Tibial nerve (tissue), 4 donors: ENCODE results near the gene TET2. TPM values are rescaled to one million over a fixed set of nuclear protein-coding genes. Genes with fewer than 3 reads are reported as not detected.

ENCODE experiments used
- DNase-seq, 2 donors: peaks; one replicate each; pipeline ENCODE4 v3.0.0-alpha.2; 2019; ENCODE audit warnings: low spot score in 2 of 2
- H3K27ac ChIP-seq, 4 donors: fragments of 200-600 bp; sonication (generic) in 3 of 4; one replicate each; pipeline ENCODE4 v1.5.1; 2017 to 2019; ENCODE audit warnings: mild to moderate bottlenecking in 1 of 4
- H3K27me3 ChIP-seq, 2 donors: fragments of 200-600 bp; sonication (generic) in 1 of 2; one replicate each; pipeline versions ENCODE4 v1.5.1 to v1.6.0; 2017 to 2019
- H3K36me3 ChIP-seq, 3 donors: fragments of 200-600 bp; sonication (generic); one replicate each; pipeline ENCODE4 v1.5.1; 2018 to 2019
- H3K4me1 ChIP-seq, 4 donors: fragments of 200-600 bp; sonication (generic) in 3 of 4; one replicate each; pipeline ENCODE4 v1.5.1; 2017 to 2019
- H3K4me3 ChIP-seq, 4 donors: fragments of 200-600 bp; sonication (generic) in 3 of 4; one replicate each; pipeline ENCODE4 v1.5.1; 2017 to 2019; ENCODE audit warnings: mild to moderate bottlenecking in 1 of 4, moderate library complexity in 1 of 4
- H3K9me3 ChIP-seq, 4 donors: fragments of 200-600 bp; sonication (generic) in 3 of 4; one replicate each; pipeline ENCODE4 v1.5.1; 2017 to 2019
- EP300 ChIP-seq, 2 donors: sonication (generic); formaldehyde crosslinking; IDR thresholded peaks; one replicate each; pipeline ENCODE4 v1.6.1; 2017; ENCODE audit warnings: antibody characterized with exemption in 2 of 2, mild to moderate bottlenecking in 1 of 2
- POLR2A ChIP-seq, 2 donors: fragments of 450-650 bp; IDR thresholded peaks; one replicate each; pipeline ENCODE4 v1.6.1; 2017; ENCODE audit warnings: antibody characterized with exemption in 2 of 2, mild to moderate bottlenecking in 2 of 2, moderate library complexity in 2 of 2
- WGBS, 2 donors: methylation state at CpG; one replicate each; pipeline ENCODE4 v1.1.5; 2018; 5-methylcytosine and 5-hydroxymethylcytosine counted together
- total RNA-seq, 4 donors: library from RNA; depleted of rRNA; stranded (reverse); fragments of >200 nt; gene quantifications; one replicate each; pipeline ENCODE4 v1.1.0, GENCODE V29; 2016
- TF ChIP-seq, protein P1 (sequence below), 5 experiments: fragments of 200-600 bp in 3 of 5; fragments of 450-650 bp in 2 of 5; sonication (generic) in 3 of 5; IDR thresholded peaks; one replicate each; pipeline ENCODE4 v1.5.1; 2016 to 2019; ENCODE audit warnings: antibody characterized with exemption in 5 of 5, mild to moderate bottlenecking in 3 of 5, moderate library complexity in 2 of 5

The TET2 gene
- total RNA-seq, 4 donors from 2014 or later, result 23.2 to 29.1 (median 24.1) TPM

DNA sequence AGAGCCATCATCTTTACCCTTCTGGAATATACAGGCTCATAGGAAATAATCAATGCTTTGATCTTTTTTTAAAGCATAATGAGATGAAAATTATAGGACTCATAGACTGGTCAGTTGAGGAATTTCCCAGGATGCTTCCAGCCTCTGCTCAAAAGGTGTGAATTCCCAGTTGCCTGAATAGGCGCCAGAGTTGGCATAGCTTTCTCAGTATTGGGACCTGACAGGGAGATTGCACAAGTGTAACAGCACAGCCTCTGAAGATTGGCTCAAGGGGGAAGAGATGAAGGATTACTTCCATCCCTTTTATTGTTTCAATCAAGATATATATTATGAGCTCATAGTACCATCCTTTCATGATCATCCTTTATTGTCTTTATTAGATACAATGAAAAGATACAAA, 17.9 kb downstream of the TET2 start:
- Histone ChIP-seq H3K4me3 (no peak overlapping the region), H3K9me3 (no peaks in the 10 kb centered on the region), H3K27me3 (no peaks in the 10 kb centered on the region), H3K4me1 (peaks cover 0 to 48% (median 2%) of the 10 kb centered on the region in 4 donors), H3K27ac (no peak overlapping the region), H3K36me3 (peaks cover 0 to 13% (median 0%) of the 10 kb centered on the region in 3 donors)
- no peak for DNase-seq
- 83 to 96% methylated on average over 1 of the region's 1 CpG for WGBS, 2 donors
- TF ChIP-seq POLR2A (IDR thresholded peaks at IDR 0.05) (no peak), EP300 (IDR thresholded peaks at IDR 0.05) (no peak)
- TF ChIP-seq, protein P1, sequence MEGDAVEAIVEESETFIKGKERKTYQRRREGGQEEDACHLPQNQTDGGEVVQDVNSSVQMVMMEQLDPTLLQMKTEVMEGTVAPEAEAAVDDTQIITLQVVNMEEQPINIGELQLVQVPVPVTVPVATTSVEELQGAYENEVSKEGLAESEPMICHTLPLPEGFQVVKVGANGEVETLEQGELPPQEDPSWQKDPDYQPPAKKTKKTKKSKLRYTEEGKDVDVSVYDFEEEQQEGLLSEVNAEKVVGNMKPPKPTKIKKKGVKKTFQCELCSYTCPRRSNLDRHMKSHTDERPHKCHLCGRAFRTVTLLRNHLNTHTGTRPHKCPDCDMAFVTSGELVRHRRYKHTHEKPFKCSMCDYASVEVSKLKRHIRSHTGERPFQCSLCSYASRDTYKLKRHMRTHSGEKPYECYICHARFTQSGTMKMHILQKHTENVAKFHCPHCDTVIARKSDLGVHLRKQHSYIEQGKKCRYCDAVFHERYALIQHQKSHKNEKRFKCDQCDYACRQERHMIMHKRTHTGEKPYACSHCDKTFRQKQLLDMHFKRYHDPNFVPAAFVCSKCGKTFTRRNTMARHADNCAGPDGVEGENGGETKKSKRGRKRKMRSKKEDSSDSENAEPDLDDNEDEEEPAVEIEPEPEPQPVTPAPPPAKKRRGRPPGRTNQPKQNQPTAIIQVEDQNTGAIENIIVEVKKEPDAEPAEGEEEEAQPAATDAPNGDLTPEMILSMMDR (IDR thresholded peaks at IDR 0.05), result no peak

DNA sequence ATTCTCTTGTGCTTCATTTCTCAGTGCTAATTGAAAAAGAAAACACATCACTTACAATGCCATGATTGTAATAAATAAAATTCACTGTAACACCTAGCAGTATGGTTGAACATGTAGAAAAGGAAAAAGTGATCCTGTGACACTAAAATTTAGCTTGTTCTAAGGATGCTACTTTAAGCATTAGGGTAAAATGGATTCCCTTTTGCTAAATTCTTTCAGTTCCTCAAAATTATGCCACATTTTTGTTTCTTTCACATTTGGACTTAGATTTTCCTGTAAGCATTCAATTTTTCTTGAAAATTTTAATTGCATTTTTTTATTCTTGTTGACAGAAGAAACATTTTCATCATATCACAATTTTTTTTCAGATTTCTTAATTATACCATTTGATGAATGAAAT, 19.4 kb downstream of the TET2 start:
- no peak overlapping the region for H3K4me3 ChIP-seq
- DNase-seq, result no peak
- H3K27ac ChIP-seq, result no peak overlapping the region
- H3K9me3 ChIP-seq, result no peaks in the 10 kb centered on the region
- peaks cover 0 to 56% (median 2%) of the 10 kb centered on the region in 4 donors for H3K4me1 ChIP-seq
- H3K36me3 ChIP-seq, result peaks cover 0 to 13% (median 0%) of the 10 kb centered on the region in 3 donors
- no peak for TF ChIP-seq POLR2A (IDR thresholded peaks at IDR 0.05)
- TF ChIP-seq, protein P1 (IDR thresholded peaks at IDR 0.05), result no peak
- no peak for TF ChIP-seq EP300 (IDR thresholded peaks at IDR 0.05)
- H3K27me3 ChIP-seq, result no peaks in the 10 kb centered on the region

DNA sequence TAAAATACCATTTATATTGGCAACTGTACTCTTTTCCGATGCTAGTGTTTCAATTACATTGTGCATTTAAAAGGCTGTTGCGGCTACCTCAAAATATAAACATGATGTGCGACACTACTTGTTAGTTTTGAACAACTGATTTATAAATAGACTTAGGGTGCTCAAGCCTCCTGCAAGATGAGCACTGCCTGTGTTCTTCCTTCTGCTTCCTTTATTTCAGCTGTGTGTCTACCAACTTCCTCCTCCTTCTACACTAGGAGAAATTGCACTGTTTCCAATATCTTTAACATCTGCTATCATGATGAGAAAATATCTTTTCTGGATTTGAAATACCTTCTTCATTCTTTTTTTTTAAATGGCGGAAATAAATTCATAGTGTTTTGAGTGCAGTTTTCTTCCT, 24.0 kb downstream of the TET2 start:
- Histone ChIP-seq H3K4me3 (no peak overlapping the region), H3K4me1 (peaks cover 0 to 27% (median 0%) of the 10 kb centered on the region in 4 donors), H3K36me3 (peaks cover 0 to 13% (median 0%) of the 10 kb centered on the region in 3 donors), H3K27me3 (no peaks in the 10 kb centered on the region), H3K27ac (no peak overlapping the region), H3K9me3 (no peaks in the 10 kb centered on the region)
- TF ChIP-seq POLR2A (IDR thresholded peaks at IDR 0.05) (no peak), EP300 (IDR thresholded peaks at IDR 0.05) (no peak)
- TF ChIP-seq, protein P1 (IDR thresholded peaks at IDR 0.05), result no peak
- 82 to 83% methylated on average over 4 of the region's 4 CpGs for WGBS, 2 donors
- no peak for DNase-seq

DNA sequence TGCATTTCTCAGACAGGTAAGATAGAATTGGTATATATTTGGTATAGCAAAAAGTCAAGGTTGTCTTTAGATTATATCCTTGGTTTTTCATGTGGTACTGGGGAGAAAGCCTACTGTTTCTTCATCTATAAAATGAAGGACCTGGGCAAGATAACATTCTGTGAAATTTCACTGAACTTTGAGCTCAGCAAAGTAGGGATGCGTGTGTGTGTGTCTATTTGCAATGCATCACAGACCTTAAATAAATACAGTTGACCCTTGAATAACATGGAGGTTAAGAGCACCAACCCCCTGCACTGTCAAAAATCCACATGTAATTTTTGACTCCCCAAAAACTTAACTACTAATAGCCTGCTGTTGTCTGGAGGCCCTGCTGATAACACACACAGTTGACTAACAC, 25.2 kb downstream of the TET2 start:
- no peak for DNase-seq
- Histone ChIP-seq H3K36me3 (peaks cover 0 to 13% (median 0%) of the 10 kb centered on the region in 3 donors), H3K4me1 (peaks cover 0 to 21% (median 0%) of the 10 kb centered on the region in 4 donors), H3K9me3 (no peaks in the 10 kb centered on the region), H3K27ac (no peak overlapping the region), H3K4me3 (no peak overlapping the region), H3K27me3 (no peaks in the 10 kb centered on the region)
- 94 to 96% methylated on average over 1 of the region's 1 CpG for WGBS, 2 donors
- TF ChIP-seq, protein P1 (IDR thresholded peaks at IDR 0.05), result no peak
- no peak for TF ChIP-seq POLR2A (IDR thresholded peaks at IDR 0.05)
- no peak for TF ChIP-seq EP300 (IDR thresholded peaks at IDR 0.05)

DNA sequence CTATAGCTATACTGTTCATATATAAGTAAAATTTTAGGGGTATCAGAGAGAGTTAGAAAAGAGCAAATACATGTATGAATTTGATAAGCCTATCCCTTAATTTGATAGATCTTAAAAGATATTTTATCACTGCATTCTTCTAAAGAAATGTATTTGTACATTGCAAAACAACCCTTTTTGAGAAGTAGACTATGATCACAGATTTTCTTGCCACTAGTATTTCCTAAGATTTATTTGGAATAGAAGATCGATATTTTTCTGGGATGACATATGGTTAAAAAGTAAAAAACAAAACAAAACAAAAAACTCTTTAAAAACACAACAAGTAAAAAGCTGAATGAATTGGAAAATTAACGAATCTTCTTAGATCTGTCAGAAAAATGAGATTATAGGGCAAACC, 27.4 kb downstream of the TET2 start:
- no peak for DNase-seq
- Histone ChIP-seq H3K4me3 (no peak overlapping the region), H3K27ac (no peak overlapping the region), H3K27me3 (no peaks in the 10 kb centered on the region), H3K9me3 (no peaks in the 10 kb centered on the region), H3K36me3 (no peaks in the 10 kb centered on the region), H3K4me1 (peaks cover 0 to 22% (median 0%) of the 10 kb centered on the region in 4 donors)
- WGBS, 2 donors, result 95 to 98% methylated on average over 2 of the region's 2 CpGs
- TF ChIP-seq POLR2A (IDR thresholded peaks at IDR 0.05) (no peak), EP300 (IDR thresholded peaks at IDR 0.05) (no peak)
- TF ChIP-seq, protein P1 (IDR thresholded peaks at IDR 0.05), result no peak
